PFSK-1 (cell line): ENCODE data around the gene EEFSEC.

Source experiments
- FOXP2 ChIP-seq: optimal IDR thresholded peaks from 2 replicates; pipeline ENCODE3; 2011; ENCODE audit warnings: borderline replicate concordance, control low read depth, inconsistent platforms; ENCODE audit not compliant: insufficient read depth; ENCODE audit errors: extremely low read length, extremely low read depth
- POLR2AphosphoS5 ChIP-seq: IDR thresholded peaks from 2 replicates; pipeline ENCODE4 v1.6.1; 2012; ENCODE audit warnings: low read depth, mild to moderate bottlenecking, control low read depth, low read length, moderate library complexity
- REST ChIP-seq, 2 experiments: IDR thresholded peaks; 2 replicates each; pipeline versions ENCODE4 v1.6.1 to v1.8.0; 2011 to 2012; ENCODE audit warnings: low read depth in 2 of 2, low read length in 2 of 2, control low read depth in 1 of 2, inconsistent platforms in 1 of 2, mild to moderate bottlenecking in 1 of 2, moderate library complexity in 1 of 2; ENCODE audit not compliant: insufficient read depth in 1 of 2
- SIN3A ChIP-seq: IDR thresholded peaks from 2 replicates; pipeline ENCODE4 v1.6.1; 2012; ENCODE audit warnings: mild to moderate bottlenecking, low read length, moderate library complexity, borderline replicate concordance; ENCODE audit not compliant: insufficient read depth
- TAF1 ChIP-seq: IDR thresholded peaks from 2 replicates; pipeline ENCODE4 v1.6.1; 2012; ENCODE audit warnings: low read length, control low read depth, borderline replicate concordance; ENCODE audit not compliant: insufficient read depth

EEFSEC gene

GRCh38 chr3:128188326-128188725 is 35.0 kb downstream of the EEFSEC start:
- no peak for TF ChIP-seq FOXP2
- TF ChIP-seq POLR2AphosphoS5, result no peak
- no peak for TF ChIP-seq TAF1
- TF ChIP-seq REST (IDR thresholded peaks at IDR 0.05; ENCODE audit: insufficient read depth in 1 of 2, low read depth in 2 of 2, low read length in 2 of 2), result no peak
- TF ChIP-seq SIN3A, result no peak

- TF ChIP-seq FOXP2, result no peak
- TF ChIP-seq REST (IDR thresholded peaks at IDR 0.05; ENCODE audit: insufficient read depth in 1 of 2, low read depth in 2 of 2, low read length in 2 of 2), result no peak
Observed at GRCh38 chr3:128188956-128189355, 35.7 kb downstream of the EEFSEC start.

- TF ChIP-seq FOXP2 (no peak), REST (IDR thresholded peaks at IDR 0.05; ENCODE audit: insufficient read depth in 1 of 2, low read depth in 2 of 2, low read length in 2 of 2) (no peak), TAF1 (no peak), POLR2AphosphoS5 (no peak), SIN3A (no peak)
Observed at GRCh38 chr3:128190501-128190900, 37.2 kb downstream of the EEFSEC start.

- TF ChIP-seq POLR2AphosphoS5 (no peak), TAF1 (no peak), SIN3A (no peak), REST (IDR thresholded peaks at IDR 0.05; ENCODE audit: insufficient read depth in 1 of 2, low read depth in 2 of 2, low read length in 2 of 2) (no peak), FOXP2 (no peak)
Observed at GRCh38 chr3:128192131-128192530, 38.9 kb downstream of the EEFSEC start.

- TF ChIP-seq TAF1, result no peak
- no peak for TF ChIP-seq POLR2AphosphoS5
- TF ChIP-seq REST (IDR thresholded peaks at IDR 0.05; ENCODE audit: insufficient read depth in 1 of 2, low read depth in 2 of 2, low read length in 2 of 2), result no peak
- no peak for TF ChIP-seq SIN3A
Observed at GRCh38 chr3:128193168-128193567, 39.9 kb downstream of the EEFSEC start.
